HG03108 (cell line): ENCODE data around the gene MID1.

Experiments used
- ATAC-seq: cut with Tn5 transposase; IDR thresholded peaks from one replicate; pipeline ENCODE4 v1.9.1; 2021; ENCODE audit warnings: moderate library complexity; ENCODE audit not compliant: unreplicated experiment

MID1 gene

DNA sequence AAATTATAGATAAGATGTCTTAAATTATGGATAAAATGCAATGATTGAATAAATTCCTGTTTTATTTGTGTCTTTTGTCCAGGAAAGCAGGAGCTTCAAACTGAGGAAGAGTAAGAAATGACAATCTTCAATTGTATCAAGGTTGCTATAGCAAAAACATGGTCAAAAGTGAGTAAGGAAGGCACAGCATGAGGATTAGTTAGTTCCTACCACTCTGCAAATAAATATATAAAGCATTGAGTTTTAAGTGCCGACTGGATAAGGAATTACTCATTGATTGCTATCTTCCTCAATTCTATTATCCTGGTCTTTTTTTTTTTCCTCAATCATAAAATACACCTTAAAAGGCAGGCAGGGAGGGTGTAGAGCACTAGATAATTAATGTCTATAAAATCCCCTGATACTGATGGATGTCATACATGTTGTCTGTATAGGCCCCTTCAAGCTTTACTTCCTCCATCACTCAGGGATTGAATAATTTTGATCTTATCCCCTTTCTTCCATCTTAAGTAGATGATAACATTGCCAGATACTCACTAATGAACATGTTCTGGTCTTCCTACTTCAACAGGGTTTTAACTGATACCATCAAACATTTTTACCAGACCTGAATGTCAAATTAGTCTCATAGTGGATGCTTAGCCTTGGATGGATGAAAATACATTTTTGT lies 86.6 kb downstream of the MID1 start:
- ATAC-seq = no peak

DNA sequence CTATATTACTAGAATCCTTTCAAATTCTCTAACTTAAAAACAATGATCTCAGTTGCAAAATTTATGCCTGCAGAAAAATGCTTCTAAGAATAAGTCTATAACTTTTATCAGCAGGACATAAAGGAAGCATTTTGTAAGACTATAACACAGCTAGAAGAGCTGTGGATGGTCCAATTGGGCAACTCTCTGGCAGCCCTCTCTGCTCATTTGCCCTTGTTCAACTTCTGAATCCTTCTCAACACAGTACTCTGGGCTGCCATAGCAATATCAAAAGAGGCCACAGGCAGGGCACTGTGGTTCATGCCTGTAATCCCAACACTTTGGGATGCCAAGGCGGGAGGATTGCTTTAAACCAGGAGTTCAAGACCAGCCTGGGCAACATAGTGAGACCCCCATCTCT lies 88.5 kb downstream of the MID1 start:
- ATAC-seq = no peak

DNA sequence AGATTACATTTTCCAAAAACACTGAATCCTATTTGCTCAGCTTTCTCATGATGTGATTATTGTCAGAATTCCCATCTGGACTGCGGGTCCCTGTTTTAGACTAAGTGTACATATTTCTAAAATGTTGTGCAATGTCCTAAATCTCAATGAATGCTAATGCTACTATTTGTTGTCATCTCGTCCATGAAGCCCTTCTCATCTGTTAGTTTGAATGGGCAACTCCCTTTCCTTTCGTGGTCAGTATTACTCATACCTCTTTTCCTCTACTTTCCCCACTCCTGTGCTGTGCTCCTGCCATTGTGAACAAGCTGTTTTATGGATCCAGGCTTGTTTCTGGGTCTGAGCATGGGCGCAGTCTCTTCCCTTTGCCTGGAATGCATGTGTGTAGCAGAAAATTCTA lies 91.0 kb downstream of the MID1 start:
- no peak for ATAC-seq

DNA sequence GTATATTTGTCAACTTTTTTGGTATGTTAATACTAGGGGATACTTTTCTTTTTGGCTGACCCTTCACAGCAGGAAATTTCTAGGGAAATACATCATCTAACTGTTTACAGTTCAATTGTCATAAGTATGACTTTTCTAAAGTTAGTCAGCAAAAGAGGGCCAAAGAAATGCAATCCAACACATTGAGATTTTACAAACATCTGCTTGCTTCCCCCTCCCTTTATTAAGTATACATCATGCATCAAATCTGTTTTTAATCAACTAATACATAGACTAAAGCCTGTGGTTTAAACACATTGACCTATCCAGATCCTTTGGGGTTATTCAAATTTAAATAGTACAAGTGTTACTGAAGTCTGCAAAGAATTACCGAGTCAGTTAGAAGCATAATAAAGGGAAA lies 93.9 kb downstream of the MID1 start:
- no peak for ATAC-seq

DNA sequence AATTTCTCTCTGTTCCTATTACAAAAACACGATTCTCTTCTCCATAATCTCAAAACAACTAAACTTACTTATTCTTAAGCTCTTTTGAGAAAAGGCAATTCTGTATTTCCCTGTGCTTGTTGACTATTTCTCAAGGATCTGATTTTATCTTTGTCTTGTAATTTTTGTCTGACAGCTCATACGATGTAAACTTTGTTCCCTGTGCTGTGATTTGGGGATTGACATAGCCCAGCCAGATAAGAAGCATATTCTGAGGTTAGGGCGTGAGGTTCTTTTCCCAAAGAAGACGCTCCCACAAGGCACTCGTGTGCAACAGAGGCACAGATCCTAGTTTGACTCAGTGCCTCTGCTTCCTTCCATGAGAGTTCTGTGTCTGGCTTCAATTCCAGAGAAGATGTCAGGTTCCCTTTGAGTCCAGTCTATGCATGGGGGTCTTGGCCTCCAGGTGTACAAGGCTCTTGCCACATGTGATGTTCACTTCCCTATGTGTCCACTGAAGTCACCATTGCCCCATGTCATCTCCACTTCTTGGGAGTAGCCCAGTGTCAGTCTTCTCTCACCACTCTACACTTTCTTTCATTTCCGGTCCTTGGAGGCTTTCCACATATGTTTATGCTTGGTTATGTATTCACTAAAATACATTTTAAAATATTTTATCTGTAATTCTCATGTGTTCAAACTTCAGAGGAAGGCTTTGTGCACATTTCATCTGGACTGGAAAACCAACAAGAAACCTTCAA lies 94.8 kb downstream of the MID1 start:
- ATAC-seq = no peak

DNA sequence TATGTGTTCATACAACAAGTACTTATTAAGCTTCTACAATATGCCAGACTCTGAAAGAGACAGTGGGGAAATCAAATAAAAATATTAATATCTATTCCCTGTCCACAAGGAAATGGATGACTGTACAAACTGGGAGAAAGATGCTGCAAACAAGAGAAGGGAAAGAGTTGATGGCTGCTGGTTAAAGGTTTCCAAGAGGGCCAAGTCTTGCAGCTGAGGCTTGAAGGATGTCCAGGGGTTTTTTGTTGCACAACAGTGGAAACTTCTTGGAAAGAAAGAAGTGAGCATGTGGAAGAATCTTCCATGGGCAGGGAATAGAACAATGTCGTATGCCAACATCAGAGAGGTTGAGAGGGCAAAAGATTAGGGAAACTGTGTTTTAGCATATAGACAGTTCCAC lies 95.8 kb downstream of the MID1 start:
- no peak for ATAC-seq

DNA sequence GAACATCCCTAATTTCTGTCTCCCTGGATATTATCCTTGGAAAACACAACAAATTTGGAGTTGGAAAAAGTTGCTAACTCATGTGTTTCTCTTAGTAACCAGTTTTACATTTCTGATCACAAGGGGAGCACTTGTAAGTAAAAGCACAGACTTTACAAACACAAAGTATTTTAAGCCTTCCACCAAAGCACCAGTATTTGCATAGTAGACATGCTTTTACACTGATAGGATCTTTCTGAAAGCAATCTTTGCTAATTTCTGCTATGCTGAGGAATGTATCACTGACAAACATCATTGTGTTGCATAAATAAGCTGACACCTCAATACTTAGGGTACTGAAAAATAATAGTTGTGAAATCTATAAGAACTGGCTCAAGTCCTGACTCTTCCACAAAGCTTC lies 100.6 kb downstream of the MID1 start:
- ATAC-seq = no peak

DNA sequence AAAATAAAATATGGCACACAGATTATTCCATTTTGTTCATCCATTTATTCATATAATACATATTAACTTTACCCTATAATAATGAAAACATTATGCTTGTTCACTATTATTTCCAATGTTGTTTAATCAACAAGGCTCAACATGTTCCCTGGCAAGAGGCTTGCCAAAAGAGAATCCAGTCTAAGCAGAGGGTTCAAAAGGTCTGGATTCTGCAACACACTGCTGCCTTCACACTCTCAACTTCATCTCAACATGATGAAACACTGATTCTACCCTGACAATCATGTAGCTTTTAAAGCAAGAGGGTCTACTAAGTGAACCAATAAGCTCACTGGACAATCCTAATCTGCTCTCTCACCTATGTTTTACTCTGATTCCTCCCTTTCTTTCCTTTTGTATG lies 101.1 kb downstream of the MID1 start:
- no peak for ATAC-seq

DNA sequence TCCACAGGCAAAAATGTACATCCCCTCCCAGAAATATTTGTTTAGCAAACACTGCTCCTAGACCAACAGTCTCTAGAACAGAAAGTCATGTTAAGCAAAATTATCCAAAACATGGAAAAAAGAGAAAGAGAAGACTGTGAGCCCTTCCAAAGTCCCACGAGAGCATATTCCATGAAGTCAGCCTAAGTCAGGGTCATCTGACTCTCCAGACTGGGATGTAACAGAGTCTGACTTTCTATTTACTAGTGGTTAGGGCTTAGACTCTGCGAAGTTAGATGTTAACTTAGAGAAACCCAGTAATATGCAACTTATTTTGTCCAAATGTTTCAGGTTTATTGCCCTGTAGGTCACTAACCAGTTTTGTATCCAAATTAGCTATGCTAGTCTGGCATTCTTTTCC lies 102.3 kb downstream of the MID1 start:
- no peak for ATAC-seq

DNA sequence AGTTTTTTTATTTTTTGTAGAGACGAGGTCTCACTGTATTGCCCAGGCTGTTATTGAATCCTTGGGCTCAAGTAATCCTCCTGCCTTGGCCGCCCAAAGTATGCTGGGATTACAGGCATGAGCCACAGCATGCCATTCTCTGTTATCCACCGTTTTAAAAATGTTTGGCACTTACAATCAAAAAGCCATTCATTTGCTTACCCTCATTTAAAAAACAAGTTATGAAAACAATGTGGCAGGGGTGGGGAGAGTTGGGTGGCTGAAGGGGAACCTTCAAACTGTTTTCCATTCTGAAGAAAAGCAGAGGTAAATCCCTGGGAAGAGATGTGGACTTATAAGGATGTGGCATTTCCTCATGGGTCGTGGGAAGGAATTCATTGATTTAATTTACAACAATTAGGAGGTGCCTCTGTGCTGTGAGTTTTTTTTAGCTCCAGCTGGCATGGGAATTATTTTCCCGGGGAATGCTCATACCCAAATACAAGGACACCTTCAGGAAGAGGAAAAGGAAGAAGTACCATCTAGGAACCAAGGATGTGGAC lies 103.5 kb downstream of the MID1 start:
- ATAC-seq = no peak

DNA sequence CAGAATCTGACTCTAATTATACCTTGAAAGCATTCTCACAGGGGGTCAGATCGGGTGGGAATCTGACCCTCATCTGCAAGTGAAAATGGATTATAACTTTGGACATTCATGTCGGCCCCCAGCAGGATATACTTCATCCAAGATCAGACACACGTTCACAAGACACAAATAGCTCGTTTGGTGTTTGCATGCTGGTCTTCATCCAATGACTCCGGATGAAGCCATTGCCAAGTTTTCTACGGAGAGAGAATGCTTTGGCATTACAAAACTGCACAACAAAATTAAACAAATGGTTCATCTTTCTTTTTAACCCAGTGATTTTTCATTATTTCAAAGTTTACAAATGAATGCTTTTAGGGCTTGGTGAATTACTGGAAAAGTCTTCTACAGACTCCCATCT lies 105.5 kb downstream of the MID1 start:
- ATAC-seq = no peak

DNA sequence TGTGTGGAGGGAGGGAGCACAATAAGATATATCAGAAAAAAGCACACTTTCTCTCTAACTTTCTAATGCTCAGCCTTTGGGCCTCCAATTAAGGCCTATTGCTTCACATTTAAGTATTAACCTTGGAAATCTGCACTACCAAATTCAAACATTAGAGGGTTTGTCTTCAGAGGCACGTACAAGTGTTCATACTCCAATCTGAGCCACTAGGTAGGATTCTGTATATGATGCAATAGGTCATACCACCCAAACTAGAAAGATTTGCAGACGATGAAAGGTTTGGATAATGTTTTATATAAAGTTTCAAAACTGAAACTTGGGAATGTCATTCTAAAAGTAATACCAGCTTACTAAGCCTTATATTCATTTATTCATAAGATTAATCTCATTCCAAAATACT lies 106.4 kb downstream of the MID1 start:
- ATAC-seq = no peak

DNA sequence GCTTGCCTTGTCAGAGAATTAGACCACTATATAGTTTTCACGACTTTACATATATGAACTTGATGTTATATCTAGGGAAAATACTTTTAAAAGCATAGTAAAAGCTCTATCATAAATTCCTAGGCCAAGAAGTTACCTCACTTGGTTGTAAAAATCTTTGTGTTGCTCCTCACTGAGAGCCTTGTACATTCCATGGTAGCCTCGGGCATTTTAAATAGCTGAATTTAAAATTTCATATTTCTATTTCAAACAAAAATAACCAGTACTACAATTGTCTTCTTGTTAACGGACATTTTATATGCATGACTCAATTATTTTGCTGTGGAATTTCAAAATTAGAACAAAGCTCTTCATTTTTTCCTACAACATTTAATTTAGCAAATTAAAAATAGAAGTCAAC lies 107.6 kb downstream of the MID1 start:
- no peak for ATAC-seq

DNA sequence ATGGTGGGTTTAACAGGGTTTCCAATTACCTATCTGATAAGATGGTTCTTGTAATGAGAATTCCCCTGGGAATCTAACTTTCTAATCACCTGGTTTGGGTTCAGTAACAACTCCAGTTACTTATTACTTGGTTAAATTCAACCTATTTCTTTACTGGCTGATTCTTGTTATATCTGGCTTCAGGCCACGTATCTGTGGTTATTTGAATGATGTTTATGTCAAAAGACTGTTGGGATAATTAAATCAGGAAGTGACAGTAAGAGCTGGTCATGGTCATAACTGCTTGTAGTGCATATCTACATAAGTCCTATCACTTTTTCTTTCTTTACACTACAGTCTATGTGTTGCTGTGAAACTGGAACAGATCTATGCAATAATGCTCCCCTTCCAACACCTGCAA lies 108.1 kb downstream of the MID1 start:
- ATAC-seq = no peak

DNA sequence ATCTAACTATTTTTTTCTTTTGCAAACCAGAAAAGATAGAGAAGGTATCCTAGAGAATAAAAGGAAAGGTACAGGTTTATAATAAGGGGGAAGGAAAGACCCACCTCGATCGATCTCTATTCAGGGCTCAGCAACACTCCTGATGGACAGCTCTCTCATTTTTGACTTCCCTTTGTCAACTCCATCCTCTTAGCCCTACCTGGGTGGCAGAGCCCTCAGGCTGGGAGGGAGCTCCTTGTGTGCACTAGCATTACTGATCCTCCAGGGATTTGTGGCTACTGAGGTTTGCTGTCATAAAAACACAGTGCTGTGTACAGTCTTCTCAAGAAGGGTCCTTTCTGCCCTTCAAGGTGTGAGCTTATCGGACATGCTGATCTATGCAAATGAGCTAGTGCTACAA lies 111.0 kb downstream of the MID1 start:
- ATAC-seq = no peak

DNA sequence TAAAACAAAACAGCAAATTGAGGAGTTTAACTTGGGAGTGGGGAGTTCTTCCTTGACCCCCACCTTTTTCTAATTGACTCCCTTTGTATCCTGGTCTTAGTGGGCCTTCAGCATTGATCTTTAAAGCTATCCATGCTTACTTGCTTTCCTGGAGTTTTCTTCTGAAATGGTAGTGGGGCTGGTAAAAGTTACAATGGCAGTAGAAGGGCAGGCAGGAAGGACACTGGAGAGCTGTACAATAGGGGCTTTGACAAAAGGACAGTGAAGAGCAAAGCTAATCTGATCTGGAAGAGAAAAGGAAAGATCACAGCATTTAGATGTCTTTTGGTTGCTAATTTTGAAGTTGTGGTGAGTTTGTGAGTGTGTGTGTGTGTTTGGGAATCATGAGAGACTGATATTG lies 111.5 kb downstream of the MID1 start:
- ATAC-seq = no peak

DNA sequence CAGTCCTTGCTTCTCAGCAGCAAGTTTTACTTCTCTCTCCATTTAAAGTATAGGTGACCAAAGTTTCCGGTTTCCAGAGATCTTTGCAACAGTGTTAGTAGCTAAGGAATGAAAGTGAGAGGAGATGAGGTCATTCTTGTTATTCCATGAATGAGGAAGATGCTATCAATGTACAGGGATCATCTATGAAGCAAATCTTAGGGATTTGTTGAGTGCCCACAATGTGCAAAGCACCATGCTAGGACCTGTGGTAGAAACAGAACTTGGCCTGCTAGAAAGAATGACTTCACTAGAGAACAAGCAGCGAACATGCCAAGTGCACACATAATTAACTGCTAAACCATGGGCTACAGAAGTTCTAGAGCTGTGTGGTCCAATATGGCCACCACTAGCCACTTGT lies 112.5 kb downstream of the MID1 start:
- ATAC-seq = no peak

DNA sequence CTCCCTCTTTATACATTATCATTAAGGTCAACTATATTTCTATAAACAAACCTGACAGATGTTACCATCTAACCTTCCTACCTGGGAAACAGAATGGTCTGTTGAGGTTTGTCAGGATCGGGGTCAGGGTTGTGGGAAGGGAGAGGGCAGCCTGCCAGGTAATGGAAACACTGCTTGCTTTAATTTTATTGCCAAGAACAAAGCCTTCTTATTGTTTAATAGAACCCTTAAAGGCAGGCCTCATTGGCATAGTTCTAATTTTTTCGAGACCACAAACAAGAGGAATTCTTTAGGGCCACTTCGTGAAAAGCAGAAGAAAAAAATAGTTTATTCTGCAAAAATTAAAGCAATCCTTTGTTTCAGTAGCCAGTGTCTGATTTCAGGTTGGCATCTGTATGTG lies 113.2 kb downstream of the MID1 start:
- ATAC-seq = no peak

DNA sequence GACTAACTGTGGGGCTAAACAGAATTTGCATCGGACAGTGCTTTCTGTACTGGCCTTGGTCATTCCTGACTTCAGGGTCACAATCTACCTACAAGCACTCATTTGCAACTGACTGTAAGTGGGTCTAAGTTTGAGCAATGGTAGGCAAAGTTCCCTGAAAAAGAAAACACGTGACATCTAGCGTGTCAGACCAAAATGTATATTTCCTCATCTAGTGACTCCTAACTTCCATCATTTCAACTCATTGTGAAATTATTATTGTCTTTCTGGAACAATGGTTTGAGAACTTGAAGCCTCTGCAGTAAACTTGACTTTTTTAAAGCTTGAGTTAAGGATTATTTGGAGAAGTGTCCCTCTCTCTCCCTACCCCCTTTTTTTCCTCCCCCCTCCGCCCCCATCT lies 113.6 kb downstream of the MID1 start:
- no peak for ATAC-seq

DNA sequence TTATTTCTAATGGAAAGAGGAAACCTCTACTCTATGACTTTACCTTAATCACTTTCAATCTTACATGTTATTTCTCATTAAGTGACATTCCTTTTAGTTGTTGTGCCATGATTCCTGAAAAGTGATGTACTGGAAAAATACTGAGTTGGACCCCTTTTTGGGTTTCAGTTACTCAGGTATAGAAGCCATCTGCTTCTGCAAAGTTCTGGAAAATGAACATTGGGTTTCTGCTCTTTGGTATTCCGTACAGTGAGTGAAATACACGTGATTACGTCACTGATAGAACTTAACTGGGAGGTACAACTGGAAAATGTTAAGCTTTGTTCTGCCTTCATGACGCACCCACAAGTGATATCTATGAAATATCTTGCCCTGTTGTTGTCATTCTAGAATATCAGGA lies 114.7 kb downstream of the MID1 start:
- no peak for ATAC-seq

DNA sequence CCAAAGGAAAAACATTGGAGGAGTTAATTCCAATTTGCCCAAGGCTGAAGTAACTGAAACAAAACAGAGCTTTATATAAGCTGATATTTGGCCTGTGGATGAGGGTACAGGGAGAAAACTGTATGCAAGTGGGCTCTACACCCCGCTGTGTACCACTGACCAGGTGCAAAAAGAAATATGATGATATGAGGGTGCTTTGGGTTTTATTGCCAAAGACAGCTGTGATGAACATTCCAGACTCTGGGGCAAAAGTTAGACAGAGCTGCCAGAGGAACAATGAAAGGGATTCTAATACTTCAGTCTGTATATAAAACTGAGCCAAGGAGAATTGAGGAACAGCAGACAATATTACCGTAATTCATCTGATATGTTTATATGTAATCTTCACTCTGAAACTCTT lies 117.4 kb downstream of the MID1 start:
- ATAC-seq = no peak

DNA sequence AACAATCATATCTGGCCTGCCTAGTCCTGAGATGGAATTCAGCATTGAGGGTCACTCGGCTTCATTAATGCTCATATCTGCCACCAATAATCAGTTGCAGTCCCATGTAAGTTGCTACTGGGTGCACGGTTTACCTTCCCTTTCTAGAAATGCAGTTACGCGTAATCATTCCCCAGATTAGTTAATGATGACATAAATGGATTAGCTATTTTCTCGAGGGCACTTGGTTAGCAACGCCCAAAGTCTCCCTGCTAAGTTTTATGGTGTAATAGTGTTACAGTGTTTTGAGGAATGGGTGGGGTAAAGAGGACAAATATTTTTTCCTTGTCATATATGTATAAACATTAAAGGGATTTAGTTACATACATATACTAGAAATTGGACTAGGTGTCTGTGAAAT lies 118.8 kb downstream of the MID1 start:
- no peak for ATAC-seq
